Kidney (tissue), 14 donors: ENCODE data around the gene RGS10. TPM values are rescaled to one million over a fixed set of nuclear protein-coding genes. Genes with fewer than 3 reads are reported as not detected.
A peak's percentile ranks its signal among the peaks of the same experiment; 100 is the strongest.

ENCODE experiments used
- DNase-seq, 5 donors: peaks; one replicate each; pipeline ENCODE4 v3.0.0-alpha.2; 2013 to 2020
- FAIRE-seq: peaks from 2 replicates; lab custom pipeline; 2012; peaks lifted over from hg19 to GRCh38; lab: Jason Lieb, UNC
- H3K27ac ChIP-seq, 2 donors: one replicate each; pipeline ENCODE4 v1.7.0; 2013; ENCODE audit warnings: low read depth in 2 of 2, low read length in 2 of 2, inconsistent platforms in 1 of 2
- H3K27me3 ChIP-seq: one replicate; pipeline ENCODE4 v1.7.1; 2013; ENCODE audit warnings: low read length, inconsistent platforms; ENCODE audit not compliant: control insufficient read depth, insufficient read depth
- H3K36me3 ChIP-seq, 3 donors: one replicate each; pipeline versions ENCODE4 v1.7.0 to v1.7.1; 2013; ENCODE audit warnings: low read length in 3 of 3, control low read depth in 1 of 3, inconsistent platforms in 1 of 3; ENCODE audit not compliant: insufficient read depth in 3 of 3, control insufficient read depth in 2 of 3
- H3K4me1 ChIP-seq, 3 donors: one replicate each; pipeline versions ENCODE4 v1.7.0 to v1.7.1; 2013; ENCODE audit warnings: low read length in 3 of 3, inconsistent platforms in 1 of 3, low read depth in 1 of 3; ENCODE audit not compliant: control insufficient read depth in 2 of 3, insufficient read depth in 2 of 3
- H3K4me3 ChIP-seq, 3 donors: one replicate each; pipeline versions ENCODE4 v1.7.0 to v1.8.1; 2013; ENCODE audit warnings: low read length in 3 of 3, control low read depth in 1 of 3, inconsistent platforms in 1 of 3
- H3K9ac ChIP-seq, 3 donors: one replicate each; pipeline versions ENCODE4 v1.7.0 to v1.7.1; 2013; ENCODE audit warnings: low read length in 3 of 3, control low read depth in 1 of 3, inconsistent platforms in 1 of 3
- H3K9me3 ChIP-seq, 3 donors: one replicate each; pipeline versions ENCODE4 v1.7.0 to v1.7.1; 2013; ENCODE audit warnings: low read length in 3 of 3, control low read depth in 1 of 3, inconsistent platforms in 1 of 3; ENCODE audit not compliant: control insufficient read depth in 2 of 3, insufficient read depth in 1 of 3
- intact Hi-C: fragments of 100-400 bp; cut with DNase I; formaldehyde crosslinking; loops from one replicate; pipeline ENCODE4 v1.11.1; 2022
- polyA plus RNA-seq: library from polyadenylated mRNA; stranded (reverse); fragments of 350-450 nt; fragmentation: Illumina TruSeq; extraction: RNeasy Lipid Tissue Mini Kit (QIAGEN cat#74804); gene quantifications from one replicate; pipeline ENCODE4 v1.2.3, GENCODE V29; 2014; ENCODE audit warnings: low read depth, low replicate concordance; ENCODE audit not compliant: insufficient read depth
- total RNA-seq: library from RNA; stranded (reverse); fragmentation: NEBNext Ultra II Directional; extraction: Animal tissue kit (Norgen Biotek cat#: 25700); gene quantifications from one replicate; pipeline ENCODE4 v1.2.1, GENCODE V29; 2021
- TF ChIP-seq, protein P1 (sequence below): IDR thresholded peaks from 3 replicates; pipeline ENCODE4 v1.5.1; 2012; ENCODE audit warnings: mild to moderate bottlenecking, moderate library complexity, borderline replicate concordance; ENCODE audit not compliant: insufficient read depth; ENCODE audit errors: extremely low read depth
- donor health status: control.
- donor health status: control.
- donor health status: control.
- donor health status: control.
- donor health status: control.
- donor health status: DM: yes; HTN: yes; CAD: no.
- donor health status: Normal renal cell carcinoma (clear cell type).

The RGS10 gene
- total and polyA plus RNA-seq, 2 donors from 2014 or later = 19.9 to 25.4 TPM

DNA sequence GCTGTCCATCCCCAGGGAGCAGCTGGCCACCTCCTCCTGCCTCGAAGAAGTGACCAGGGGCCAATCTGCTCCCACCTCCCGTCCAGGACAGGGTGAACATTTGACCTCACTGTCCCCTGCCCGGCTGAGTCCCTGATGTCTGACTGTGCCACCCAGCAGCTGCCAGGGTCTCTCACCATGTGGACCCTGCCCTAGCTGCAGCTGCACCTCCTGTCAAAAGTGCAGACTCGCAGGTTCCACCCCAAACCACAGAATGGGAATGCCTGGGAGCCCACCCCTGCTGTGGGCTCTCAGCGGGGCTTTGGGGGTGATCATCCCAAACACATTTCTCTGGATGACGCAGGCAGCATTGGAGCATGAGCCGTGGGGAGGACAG, 86.1 kb downstream of the RGS10 start:
- intact Hi-C loops = no loop called here
- Histone ChIP-seq H3K9me3 (no peaks in the 10 kb centered on the region), H3K27ac (no peak overlapping the region), H3K36me3 (no peaks in the 10 kb centered on the region), H3K9ac (no peak overlapping the region), H3K27me3 (no peaks in the 10 kb centered on the region), H3K4me3 (no peak overlapping the region), H3K4me1 (peaks cover 0 to 5% (median 3%) of the 10 kb centered on the region in 3 donors)
- FAIRE-seq = no peak
- TF ChIP-seq, protein P1, sequence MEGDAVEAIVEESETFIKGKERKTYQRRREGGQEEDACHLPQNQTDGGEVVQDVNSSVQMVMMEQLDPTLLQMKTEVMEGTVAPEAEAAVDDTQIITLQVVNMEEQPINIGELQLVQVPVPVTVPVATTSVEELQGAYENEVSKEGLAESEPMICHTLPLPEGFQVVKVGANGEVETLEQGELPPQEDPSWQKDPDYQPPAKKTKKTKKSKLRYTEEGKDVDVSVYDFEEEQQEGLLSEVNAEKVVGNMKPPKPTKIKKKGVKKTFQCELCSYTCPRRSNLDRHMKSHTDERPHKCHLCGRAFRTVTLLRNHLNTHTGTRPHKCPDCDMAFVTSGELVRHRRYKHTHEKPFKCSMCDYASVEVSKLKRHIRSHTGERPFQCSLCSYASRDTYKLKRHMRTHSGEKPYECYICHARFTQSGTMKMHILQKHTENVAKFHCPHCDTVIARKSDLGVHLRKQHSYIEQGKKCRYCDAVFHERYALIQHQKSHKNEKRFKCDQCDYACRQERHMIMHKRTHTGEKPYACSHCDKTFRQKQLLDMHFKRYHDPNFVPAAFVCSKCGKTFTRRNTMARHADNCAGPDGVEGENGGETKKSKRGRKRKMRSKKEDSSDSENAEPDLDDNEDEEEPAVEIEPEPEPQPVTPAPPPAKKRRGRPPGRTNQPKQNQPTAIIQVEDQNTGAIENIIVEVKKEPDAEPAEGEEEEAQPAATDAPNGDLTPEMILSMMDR = no peak
- peak in 1 of 5 donors; percentile 60 for DNase-seq

GRCh38 chr10:119455609-119456434, 86.7 kb downstream of the RGS10 start:
- TF ChIP-seq, protein P1 = no peak
- H3K27ac ChIP-seq = no peak overlapping the region
- H3K9ac ChIP-seq = no peak overlapping the region
- peaks cover 0 to under 1% (median 0%) of the 10 kb centered on the region in 3 donors for H3K4me1 ChIP-seq
- FAIRE-seq (no peak), DNase-seq (peak in 1 of 5 donors; percentile 59)
- no peak overlapping the region for H3K4me3 ChIP-seq
- H3K27me3 ChIP-seq = no peaks in the 10 kb centered on the region
- intact Hi-C loops = no loop called here
- H3K9me3 ChIP-seq = no peaks in the 10 kb centered on the region
- no peaks in the 10 kb centered on the region for H3K36me3 ChIP-seq

GRCh38 chr10:119454990-119455389, 87.5 kb downstream of the RGS10 start:
- H3K4me3 ChIP-seq = no peak overlapping the region
- no peak overlapping the region for H3K27ac ChIP-seq
- no peak overlapping the region for H3K9ac ChIP-seq
- H3K9me3 ChIP-seq = no peaks in the 10 kb centered on the region
- FAIRE-seq = no peak
- TF ChIP-seq, protein P1 = no peak
- H3K27me3 ChIP-seq = no peaks in the 10 kb centered on the region
- DNase-seq = peak in 1 of 5 donors; percentile 44
- H3K4me1 ChIP-seq = no peaks in the 10 kb centered on the region
- intact Hi-C loops = no loop called here
- H3K36me3 ChIP-seq = no peaks in the 10 kb centered on the region
